Measurements from ENCODE around the gene ANKS1B. TPM values are rescaled to one million over a fixed set of nuclear protein-coding genes. Genes with fewer than 3 reads are reported as not detected.

The ANKS1B gene
- total RNA-seq, 1 donor from 2014 or later: 5.6 TPM

- H3K9me3 Mint-ChIP-seq: no peaks in the 10 kb centered on the region
- H3K27me3 Mint-ChIP-seq (ENCODE audit: low read depth): peaks cover 3% of the 10 kb centered on the region
- peaks cover 13% of the 10 kb centered on the region for H3K4me1 Mint-ChIP-seq
- DNase-seq (ENCODE audit: low read depth, low spot score): no peak
- TF ChIP-seq CTCF (conservative IDR thresholded peaks at IDR 0.05): no peak
- no peak overlapping the region for H3K4me3 Mint-ChIP-seq
- no peak overlapping the region for H3K27ac Mint-ChIP-seq (ENCODE audit: unreplicated experiment)
- H3K36me3 Mint-ChIP-seq (ENCODE audit: low read depth): peaks cover 2% of the 10 kb centered on the region
Observed at GRCh38 chr12:98738002-98738401, 1246.7 kb downstream of the ANKS1B start.

GRCh38 chr12:98737322-98737712 is 1247.4 kb downstream of the ANKS1B start:
- Mint-ChIP-seq H3K27me3 (ENCODE audit: low read depth) (peaks cover 3% of the 10 kb centered on the region), H3K36me3 (ENCODE audit: low read depth) (peaks cover 2% of the 10 kb centered on the region), H3K4me1 (peaks cover 13% of the 10 kb centered on the region), H3K4me3 (no peak overlapping the region), H3K27ac (ENCODE audit: unreplicated experiment) (peak overlapping the region; percentile 0), H3K9me3 (no peaks in the 10 kb centered on the region)
- no peak for DNase-seq (ENCODE audit: low read depth, low spot score)
- TF ChIP-seq CTCF (conservative IDR thresholded peaks at IDR 0.05): no peak

GRCh38 chr12:98736352-98737321 is 1248.1 kb downstream of the ANKS1B start:
- H3K4me1 Mint-ChIP-seq: peaks cover 7% of the 10 kb centered on the region
- TF ChIP-seq CTCF (conservative IDR thresholded peaks at IDR 0.05): no peak
- no peak overlapping the region for H3K4me3 Mint-ChIP-seq
- H3K9me3 Mint-ChIP-seq: no peaks in the 10 kb centered on the region
- peaks cover 2% of the 10 kb centered on the region for H3K36me3 Mint-ChIP-seq (ENCODE audit: low read depth)
- H3K27ac Mint-ChIP-seq (ENCODE audit: unreplicated experiment): peak overlapping the region; percentile 0
- no peak for DNase-seq (ENCODE audit: low read depth, low spot score)
- H3K27me3 Mint-ChIP-seq (ENCODE audit: low read depth): peaks cover 3% of the 10 kb centered on the region

GRCh38 chr12:98735821-98736220 is 1248.9 kb downstream of the ANKS1B start:
- no peaks in the 10 kb centered on the region for H3K4me1 Mint-ChIP-seq
- no peaks in the 10 kb centered on the region for H3K9me3 Mint-ChIP-seq
- no peaks in the 10 kb centered on the region for H3K27me3 Mint-ChIP-seq (ENCODE audit: low read depth)
- peaks cover 2% of the 10 kb centered on the region for H3K36me3 Mint-ChIP-seq (ENCODE audit: low read depth)
- no peak overlapping the region for H3K27ac Mint-ChIP-seq (ENCODE audit: unreplicated experiment)
- no peak overlapping the region for H3K4me3 Mint-ChIP-seq
- DNase-seq (ENCODE audit: low read depth, low spot score): no peak
- TF ChIP-seq CTCF (conservative IDR thresholded peaks at IDR 0.05): no peak

- no peak for DNase-seq (ENCODE audit: low read depth, low spot score)
- Mint-ChIP-seq H3K27ac (ENCODE audit: unreplicated experiment) (no peak overlapping the region), H3K4me1 (no peaks in the 10 kb centered on the region), H3K27me3 (ENCODE audit: low read depth) (no peaks in the 10 kb centered on the region), H3K36me3 (ENCODE audit: low read depth) (peaks cover 2% of the 10 kb centered on the region), H3K9me3 (no peaks in the 10 kb centered on the region), H3K4me3 (no peak overlapping the region)
- no peak for TF ChIP-seq CTCF (conservative IDR thresholded peaks at IDR 0.05)
Observed at GRCh38 chr12:98733667-98734350, 1250.9 kb downstream of the ANKS1B start.
